ENCODE data around the gene ZNF536.

ZNF536 gene

GRCh38 chr19:30516111-30516510 is 143.9 kb downstream of the ZNF536 start:
- no peak for TF ChIP-seq CTCF (IDR thresholded peaks at IDR 0.05; ENCODE audit: borderline replicate concordance, control extremely low read depth, extremely low read depth, insufficient read depth, missing control alignments)
- DNase-seq (ENCODE audit: low spot score), result no peak
- in situ Hi-C loops (cut with MboI; ENCODE audit: low sequenced_read_pairs, unreplicated experiment), result no loop called here

GRCh38 chr19:30516531-30516930 is 144.3 kb downstream of the ZNF536 start:
- in situ Hi-C loops (cut with MboI; ENCODE audit: low sequenced_read_pairs, unreplicated experiment), result no loop called here
- TF ChIP-seq CTCF (IDR thresholded peaks at IDR 0.05; ENCODE audit: borderline replicate concordance, control extremely low read depth, extremely low read depth, insufficient read depth, missing control alignments), result no peak
- no peak for DNase-seq (ENCODE audit: low spot score)

GRCh38 chr19:30518965-30519606 is 146.9 kb downstream of the ZNF536 start:
- in situ Hi-C loops (cut with MboI; ENCODE audit: low sequenced_read_pairs, unreplicated experiment), result no loop called here
- no peak for DNase-seq (ENCODE audit: low spot score)
- no peak for TF ChIP-seq CTCF (IDR thresholded peaks at IDR 0.05; ENCODE audit: borderline replicate concordance, control extremely low read depth, extremely low read depth, insufficient read depth, missing control alignments)

- in situ Hi-C loops (cut with MboI; ENCODE audit: low sequenced_read_pairs, unreplicated experiment), result no loop called here
- no peak for TF ChIP-seq CTCF (IDR thresholded peaks at IDR 0.05; ENCODE audit: borderline replicate concordance, control extremely low read depth, extremely low read depth, insufficient read depth, missing control alignments)
- no peak for DNase-seq (ENCODE audit: low spot score)
Observed at GRCh38 chr19:30519607-30520205, 147.5 kb downstream of the ZNF536 start.

GRCh38 chr19:30520735-30521479 is 148.7 kb downstream of the ZNF536 start:
- in situ Hi-C loops (cut with MboI; ENCODE audit: low sequenced_read_pairs, unreplicated experiment), result no loop called here
- no peak for TF ChIP-seq CTCF (IDR thresholded peaks at IDR 0.05; ENCODE audit: borderline replicate concordance, control extremely low read depth, extremely low read depth, insufficient read depth, missing control alignments)
- DNase-seq (ENCODE audit: low spot score), result no peak

- in situ Hi-C loops (cut with MboI; ENCODE audit: low sequenced_read_pairs, unreplicated experiment), result no loop called here
- TF ChIP-seq CTCF (IDR thresholded peaks at IDR 0.05; ENCODE audit: borderline replicate concordance, control extremely low read depth, extremely low read depth, insufficient read depth, missing control alignments), result no peak
- DNase-seq (ENCODE audit: low spot score), result no peak
Observed at GRCh38 chr19:30521937-30522336, 149.8 kb downstream of the ZNF536 start.
